GM21381 (cell line): ENCODE measurements around the gene BORA.
"Not testable (repeated sequence)": the region's sequence is repeated elsewhere in the genome, so short reads cannot be mapped to it uniquely, and the experiment has no call there.

Experiments used
- ATAC-seq: cut with Tn5 transposase; IDR thresholded peaks from one replicate; pipeline ENCODE4 v1.9.1; 2021; ENCODE audit warnings: mild to moderate bottlenecking, moderate library complexity; ENCODE audit not compliant: unreplicated experiment

The BORA gene

DNA sequence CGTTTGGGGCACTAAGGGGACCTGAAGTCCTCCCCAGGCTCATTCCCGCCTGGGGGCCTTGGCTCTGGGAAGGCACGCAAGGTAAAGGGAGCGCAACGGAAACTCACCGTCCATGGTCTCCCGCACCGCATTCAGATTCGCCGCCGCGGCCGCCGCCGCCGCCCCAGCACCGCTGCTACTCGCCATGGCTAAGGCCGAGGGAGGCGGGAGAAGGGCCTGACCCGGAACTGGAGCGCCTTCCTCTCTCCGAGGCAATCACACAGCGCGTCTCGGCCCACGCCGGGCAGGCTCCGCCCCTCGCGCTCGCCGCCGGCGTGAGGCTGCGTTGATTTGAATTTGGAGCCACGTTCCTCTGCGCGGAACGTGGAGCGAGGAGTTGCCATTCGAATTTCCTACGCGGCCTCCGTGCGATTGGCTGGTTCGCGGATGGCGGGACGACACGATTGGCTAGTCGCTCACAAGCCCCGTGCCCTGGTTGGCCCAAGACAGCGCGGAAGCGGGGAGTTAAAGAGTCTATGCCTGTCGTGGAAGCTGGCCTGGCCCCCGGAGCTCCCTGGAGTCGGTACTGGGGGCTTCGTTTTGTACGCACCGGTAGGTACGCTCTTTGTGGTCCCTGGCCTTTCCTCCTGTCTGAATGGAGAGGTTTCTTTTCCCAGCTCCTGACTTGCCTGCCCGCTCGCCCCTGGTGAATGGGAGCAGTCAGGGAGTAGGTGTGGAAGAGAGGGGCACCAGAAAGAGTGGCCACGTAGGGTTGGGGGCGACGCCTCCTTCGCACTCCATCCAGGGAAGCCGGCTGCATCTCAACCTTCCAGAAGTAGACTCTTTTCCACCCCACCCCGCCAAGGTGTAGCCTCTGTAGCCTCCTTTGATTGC is at the start of gene BORA, which contains the start of gene MZT1:
BORA (plus strand) TSS at position 507 of the 873 bp plus-strand sequence. CDS start 1,018 bp downstream, outside the sequence.
MZT1 (minus strand) TSS at position 213 of the 873 bp plus-strand sequence; CDS start at position 186, 27 bp downstream.
- ATAC-seq, result peak; percentile 96

DNA sequence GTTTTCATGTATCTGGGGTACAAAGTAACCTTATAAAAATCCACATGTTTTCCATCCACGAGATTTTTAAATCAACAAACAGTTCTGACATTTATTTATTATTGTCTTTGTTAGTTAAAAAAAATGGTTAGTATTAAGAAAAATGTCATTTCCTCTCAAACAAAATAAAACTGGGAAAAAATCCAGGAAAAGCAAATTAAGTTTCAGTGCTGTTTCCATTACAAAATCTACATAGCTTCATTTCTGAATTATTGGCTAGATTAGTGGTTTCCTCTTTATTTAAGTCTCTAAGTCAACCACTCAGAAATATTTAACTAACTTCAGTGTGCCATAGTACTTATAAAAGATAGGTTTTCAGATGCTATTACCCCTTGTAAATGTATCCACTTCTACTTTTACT is 49.4 kb upstream of the BORA start:
- ATAC-seq, result no peak

DNA sequence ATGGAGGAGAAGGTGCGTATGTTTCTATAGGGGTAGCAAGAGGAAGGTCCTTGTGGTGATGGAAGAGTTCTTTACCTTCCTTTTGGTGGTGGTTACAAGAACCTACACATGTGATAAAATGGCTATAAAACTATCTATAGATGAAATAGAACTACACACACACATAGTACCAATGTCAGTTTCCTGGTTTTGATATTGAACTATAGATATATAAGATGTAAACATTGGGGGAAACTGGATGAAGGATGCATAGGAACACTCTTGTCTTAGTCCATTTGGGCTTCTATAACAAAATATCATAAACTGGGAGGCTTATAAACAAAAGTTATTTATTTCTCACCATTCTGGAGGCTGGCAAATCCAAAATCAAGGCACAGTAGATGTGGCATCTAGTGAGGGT is 47.4 kb upstream of the BORA start:
- no peak for ATAC-seq

DNA sequence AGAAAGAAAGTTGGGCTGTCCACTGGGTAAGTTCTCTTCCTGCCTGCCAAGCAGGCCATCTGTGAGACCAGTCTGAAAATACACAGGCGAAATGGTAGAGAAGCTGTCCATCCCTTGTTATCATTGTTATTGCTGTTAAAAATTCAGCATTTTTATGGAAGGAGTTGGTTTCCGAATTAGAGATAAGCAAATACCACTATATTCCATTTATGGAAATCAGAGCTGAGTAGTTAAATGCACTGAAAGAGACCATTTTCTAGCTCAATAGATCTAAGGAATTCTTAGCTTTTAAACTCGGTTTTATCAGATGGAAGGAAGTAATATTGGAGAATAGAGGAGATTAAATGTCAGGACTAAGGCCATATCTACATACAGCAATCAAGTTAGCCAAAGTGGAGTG is 41.0 kb upstream of the BORA start:
- ATAC-seq, result no peak

DNA sequence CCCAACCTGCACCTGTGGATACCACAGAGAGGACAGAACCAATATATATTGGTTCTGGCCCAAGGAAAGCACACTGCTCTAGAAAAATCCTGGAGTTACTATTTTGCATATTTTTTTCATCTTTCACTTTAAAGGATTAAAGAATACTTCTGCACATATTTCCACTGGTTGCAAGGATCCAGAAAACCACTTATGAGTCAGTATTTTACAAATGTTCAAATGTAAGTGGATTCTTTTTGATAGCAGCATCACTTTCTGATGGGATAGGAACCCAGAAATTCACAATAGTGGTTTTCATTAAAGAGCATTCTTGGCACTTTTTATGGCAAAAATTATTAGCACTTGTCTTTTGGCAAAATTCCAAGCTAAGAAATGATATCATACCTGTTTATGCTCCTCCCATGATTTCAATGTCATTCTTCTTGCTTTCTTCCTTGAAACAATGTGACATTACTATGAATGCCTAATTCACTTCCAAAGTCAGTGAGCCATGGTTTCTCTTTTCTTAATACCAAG is 38.5 kb upstream of the BORA start:
- no peak for ATAC-seq

DNA sequence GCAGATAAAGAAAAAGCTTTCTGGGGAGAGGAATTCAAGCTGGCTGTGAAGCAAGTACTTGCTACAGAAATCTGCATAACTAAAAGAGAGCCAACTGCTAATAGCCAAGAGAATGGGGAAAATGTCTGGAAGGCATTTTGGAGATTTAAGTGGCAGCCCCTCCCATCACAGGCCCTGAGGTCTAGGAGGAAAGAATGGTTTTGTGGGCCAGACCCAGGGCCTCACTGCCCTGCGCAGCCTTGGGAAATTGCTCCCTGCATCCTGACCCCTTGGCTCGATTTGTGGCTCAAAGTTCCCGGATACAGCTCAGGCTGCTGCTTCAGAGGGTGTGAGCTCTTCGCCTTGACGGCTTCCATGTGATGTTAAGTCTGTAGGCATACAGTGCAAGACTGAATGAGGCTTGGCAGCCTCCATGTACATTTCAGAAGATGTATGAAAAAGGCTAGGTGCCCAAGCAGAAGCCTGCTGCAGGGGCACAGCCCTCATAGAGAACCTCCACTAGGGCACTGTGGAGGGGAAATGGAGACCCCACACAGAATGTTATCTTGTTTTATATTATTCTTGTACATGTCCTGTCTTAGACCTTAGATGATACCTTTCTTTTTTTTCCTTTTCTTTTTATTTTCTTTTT is 34.7 kb upstream of the BORA start:
- no peak for ATAC-seq

DNA sequence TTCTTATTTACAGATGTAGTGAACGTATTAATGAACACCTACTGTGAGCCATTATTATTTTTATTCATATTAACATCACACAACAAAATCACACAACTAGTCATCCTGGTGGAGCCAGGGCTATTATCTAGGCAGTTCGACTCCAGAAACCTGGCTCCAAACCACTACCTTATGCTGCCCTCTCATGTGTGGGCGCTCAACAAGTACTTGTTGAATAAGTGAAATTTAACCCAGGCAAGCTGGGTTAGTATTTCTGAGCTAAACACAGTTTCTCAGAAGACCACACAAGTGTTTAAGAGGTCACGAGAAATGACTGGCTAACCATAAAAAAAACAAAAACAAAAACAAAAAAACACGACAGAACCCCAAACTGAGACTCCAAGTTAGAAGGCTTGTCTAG is 33.9 kb upstream of the BORA start:
- ATAC-seq, result no peak

DNA sequence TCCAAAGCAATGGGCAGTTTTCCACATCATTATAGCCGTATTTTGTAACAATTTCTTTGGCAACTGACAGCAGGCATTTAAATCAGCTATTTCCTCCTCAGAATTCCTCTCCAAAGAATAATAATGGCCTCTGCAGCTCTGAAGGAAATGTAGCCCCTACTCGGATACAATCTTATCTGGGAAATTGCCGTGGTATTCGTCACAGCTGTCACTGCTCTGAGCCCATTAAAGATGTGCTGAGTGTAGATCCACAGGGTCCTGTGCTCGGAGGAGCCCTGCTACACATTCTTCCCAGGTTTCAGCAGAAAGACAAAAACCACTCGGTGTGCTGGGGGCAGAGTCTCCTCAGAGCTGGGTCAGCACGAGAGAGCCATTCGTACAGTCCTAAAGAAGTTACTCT is 33.4 kb upstream of the BORA start:
- ATAC-seq, result no peak

DNA sequence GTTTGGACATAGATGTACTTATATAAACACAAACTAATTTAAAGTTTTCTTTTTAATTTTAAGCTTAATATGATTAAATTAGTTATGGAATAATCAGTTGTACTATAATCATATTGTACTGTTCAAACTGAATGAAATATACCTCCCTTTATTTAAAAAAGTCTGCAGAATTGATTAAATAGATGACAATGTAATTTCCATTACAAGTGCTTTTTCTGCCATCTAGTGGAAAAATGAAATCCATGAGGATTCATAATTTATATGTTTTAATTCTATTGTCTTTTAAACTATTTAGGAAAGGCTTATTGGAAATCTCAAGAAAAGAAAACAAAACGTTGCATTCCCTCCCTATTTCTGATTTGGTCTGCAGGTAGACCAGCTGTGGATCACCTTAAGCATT is 31.1 kb upstream of the BORA start:
- no peak for ATAC-seq

DNA sequence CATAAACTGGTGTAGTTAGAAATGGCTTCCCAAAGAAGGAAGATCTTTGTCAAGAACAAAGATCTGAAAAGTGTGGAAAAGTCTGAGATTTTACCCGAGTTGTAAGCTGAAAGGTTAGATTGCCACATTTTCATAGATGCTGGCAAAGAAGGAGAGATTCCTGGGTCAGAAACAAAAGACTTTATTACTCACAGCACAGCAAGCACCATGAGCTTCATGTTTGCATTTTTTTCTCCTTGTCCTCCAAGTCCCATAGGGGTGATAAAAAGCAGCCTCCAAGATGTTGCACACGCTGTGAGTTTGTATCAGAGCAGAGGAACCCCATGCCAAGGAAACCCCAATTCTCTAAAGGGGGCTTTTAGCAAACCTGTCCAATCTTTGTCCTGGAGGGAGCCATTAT is 29.6 kb upstream of the BORA start:
- no peak for ATAC-seq

DNA sequence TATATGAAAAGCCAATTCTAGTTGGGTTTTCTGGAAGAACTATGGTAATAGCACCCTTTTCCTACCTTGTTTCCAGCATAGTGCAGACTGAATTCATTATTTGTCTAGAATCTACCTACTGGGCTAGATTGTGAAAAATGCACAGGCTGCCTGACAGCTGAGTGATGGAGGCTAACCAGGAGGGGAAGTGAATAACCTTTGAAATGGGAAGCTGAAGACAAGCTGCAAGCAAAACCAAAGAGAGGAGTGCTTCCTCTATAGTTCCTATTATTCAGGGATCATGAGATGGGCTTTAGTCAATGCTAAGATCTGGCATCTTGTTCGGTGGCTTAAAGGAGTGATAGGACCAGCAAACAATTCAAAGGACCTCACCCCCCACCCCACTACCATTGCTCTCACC is 27.2 kb upstream of the BORA start:
- ATAC-seq, result no peak

DNA sequence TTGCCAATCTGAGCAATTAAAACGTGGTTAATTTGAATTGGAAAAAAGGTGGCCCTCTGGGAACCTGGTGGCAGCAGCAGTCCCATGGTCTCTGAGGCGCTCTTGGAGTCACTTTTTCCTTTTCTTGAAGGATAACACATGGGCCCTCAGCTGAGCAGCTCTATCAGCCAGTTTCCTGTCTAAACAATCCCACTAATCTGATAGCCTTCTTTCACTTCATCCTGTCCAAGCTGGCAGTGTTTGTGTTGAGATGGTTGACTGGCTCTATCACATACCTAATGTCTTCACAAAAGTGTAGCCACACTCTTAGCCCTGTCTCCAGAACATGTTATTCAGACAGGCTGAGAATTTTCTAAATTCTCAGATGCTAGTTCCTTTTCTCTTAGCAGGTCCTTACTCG is 10.9 kb upstream of the BORA start:
- ATAC-seq, result no peak

DNA sequence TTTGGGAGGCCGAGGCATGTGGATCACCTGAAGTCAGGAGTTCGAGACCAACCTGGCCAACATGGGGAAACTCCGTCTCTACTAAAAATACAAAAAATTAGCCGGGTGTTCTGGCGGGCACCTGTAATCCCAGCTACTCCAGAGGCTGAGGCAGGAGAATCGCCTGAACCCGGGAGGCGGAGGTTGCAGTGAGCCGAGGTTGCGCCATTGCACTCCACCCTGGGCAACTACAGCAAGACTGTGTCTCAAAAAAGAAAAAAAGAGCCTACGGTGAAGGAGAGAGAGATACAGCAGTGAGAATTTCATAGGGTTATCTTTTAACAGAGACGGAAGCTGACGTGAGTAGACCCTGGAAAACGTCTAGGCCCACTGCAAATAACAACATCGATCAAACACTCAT is 1.5 kb upstream of the BORA start:
- not testable (repeated sequence) for ATAC-seq

DNA sequence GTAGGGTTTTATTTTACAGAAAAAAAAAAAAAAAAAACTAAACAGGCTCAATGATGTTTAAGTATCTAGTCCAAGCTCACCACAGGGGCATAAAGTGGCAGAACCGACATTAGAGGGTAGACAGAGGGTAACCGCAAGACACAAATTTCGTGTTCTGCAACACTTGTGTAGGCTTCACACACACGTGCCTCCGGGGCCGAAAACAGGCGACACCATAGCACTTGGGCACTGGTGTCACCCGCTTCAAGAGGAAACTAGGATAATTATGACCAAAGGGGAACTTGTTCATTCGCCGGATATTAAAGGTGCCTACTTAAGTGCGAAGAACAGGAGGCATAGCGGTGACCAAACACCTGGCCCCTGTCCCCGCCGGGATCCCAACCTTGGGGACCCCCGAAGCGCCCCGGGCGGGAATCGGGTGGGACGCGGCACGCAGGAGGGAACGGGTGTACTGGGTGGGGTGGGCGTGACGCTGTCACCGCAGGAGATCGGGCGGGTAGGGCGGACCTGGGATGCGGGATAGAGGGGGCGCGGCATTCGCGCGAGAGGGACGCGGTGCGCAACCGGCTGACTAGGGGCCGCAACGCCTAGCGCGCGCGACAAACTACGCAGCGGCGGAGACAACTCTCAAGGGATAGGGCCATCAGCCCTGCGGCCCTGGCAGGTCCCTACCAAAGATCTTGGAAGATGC is 852 bp upstream of the BORA start:
- peak; percentile 23 for ATAC-seq

DNA sequence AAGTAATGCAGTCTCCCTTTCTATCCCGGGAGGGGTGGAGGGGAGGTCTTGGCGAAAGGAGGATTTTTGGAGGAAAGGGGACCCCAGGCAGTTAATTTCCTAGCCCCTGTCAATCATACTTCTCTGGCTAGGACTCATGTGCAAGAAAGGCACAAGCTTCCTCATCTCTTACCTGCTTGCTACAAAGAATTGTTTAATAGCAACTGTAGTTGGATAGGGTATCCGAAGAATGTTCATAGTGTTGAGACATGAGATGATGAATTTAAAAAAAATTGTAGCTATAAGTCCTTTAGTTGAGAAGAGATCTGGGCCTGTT is 525 bp downstream of the BORA start:
- no peak for ATAC-seq

DNA sequence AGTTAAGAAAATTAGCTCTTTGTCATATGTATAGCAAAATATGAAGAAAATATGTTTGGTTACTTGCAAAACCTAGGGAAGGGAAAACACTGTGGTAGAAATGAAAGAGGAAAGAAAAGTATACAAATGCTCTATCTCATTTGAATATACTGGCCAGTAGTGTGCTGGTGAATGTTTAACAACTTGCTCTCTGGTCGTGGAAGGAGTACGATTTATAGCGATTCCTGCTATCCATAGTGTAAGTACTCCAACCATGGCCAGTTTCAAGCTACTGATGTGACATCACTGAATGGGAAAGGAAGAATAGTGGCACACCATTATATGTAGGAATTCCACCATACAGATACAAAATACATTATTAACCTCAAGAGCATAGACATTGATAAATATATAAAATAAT is 9.3 kb downstream of the BORA start:
- no peak for ATAC-seq

DNA sequence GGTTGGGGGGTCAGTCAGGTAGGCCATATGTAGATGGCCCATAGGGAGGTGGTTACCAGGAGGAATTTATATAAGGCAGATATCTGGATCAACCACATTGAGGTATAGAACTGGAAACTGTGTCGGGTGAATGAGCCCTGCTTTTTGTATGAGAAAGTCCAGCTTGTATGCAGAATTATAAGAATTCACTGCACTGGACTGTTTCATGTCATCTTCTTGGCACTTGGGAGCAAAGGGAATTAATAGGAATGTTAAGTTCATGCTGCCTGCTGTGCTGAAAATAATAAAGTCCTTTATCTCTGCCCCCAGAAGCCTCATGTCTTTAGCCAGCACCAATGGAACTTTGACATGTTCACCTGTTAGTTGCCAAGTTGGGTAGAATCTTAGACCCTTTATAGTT is 12.3 kb downstream of the BORA start:
- no peak for ATAC-seq

DNA sequence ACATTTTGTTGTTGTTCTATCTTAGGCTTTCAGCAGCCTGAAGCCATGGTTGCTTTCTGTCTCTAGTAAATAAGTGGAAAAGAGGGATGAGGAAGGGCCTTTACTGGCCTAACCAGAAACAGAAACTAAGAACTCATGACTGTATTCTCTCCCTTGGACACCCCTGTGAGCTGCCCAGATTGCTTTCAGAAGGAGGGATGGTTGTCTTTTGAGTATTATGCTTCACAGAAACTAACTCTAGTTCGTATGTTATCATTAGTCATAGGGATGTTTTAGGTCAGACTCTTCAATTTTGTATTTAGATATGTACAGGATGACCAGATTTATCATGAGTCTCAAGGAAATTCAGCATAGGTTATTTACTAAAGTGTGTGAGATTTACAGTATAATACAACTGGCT is 17.5 kb downstream of the BORA start:
- ATAC-seq, result peak; percentile 60

DNA sequence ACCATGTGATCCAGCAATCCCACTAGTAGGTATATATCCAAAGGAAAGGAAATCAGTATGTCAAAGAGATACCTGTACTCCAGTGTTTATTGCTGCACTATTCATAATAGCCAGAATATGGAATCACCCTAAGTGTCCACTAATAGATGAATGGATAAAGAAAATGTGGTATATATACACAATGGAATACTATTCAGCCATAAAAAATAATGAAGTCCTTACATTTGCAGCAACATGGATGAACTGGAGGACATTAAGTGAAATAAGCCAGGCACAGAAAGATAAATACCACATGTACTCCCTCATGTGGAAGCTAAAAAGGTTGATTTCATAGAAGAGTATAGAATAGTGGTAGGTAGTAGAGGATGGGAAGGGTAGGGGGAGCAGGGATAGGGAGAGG is 23.5 kb downstream of the BORA start:
- ATAC-seq, result no peak

DNA sequence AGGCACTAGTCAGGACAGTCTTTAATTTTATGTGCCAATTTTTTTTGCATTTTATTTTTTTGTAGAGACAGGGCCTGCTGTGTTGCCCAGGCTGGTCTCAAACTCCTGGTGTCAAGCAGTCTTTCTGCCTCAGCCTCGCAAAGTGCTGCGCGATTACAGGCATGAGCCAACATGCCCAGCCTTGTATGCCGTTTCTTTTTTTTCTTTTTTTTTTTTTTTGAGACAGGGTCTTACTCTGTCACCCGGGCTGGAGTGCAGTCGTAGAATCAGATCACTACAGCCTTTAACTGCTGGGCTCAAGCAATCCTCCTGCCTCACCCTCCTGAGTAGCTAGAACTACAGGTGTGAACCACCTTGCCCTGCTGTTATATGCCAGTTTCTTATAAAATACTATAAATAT is 26.4 kb downstream of the BORA start:
- ATAC-seq, result no peak

DNA sequence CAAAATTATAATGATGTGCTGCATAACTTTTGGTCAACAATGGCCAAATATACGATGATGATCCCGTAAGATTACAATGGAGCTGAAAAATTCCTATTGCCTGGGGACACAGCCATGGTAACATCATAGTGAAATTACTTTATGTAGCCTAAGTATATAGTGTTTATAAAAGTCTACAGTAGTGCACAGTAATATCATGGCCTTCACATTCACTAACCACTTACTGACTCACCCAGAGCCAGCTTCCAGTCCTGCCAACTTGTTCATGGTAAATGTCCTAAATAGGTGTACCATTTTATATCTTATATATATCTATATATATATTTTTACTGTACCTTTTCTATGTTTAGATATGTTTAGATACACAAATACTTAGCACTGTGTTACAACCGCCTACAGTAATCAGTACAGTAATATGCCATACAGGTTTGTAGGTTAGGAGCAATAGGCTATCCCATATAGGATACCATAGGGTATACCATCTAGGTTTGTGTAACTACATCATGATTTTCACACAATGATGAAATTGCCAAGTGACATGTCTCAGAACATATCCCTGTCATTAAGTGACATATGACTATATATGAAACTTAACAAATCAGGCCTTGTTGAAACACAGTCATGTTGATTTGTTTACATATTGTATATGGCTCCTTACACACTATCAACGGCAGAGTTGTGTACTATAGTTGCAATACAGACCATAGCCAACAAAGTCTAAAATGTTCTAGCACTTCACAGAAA is 30.2 kb downstream of the BORA start:
- no peak for ATAC-seq
